ENCODE results near the gene PIEZO1. TPM values are rescaled to one million over a fixed set of nuclear protein-coding genes. Genes with fewer than 3 reads are reported as not detected.

The PIEZO1 gene
- total and polyA plus RNA-seq, 2 experiments from 2014 or later = 30.4 to 70.1 TPM

DNA sequence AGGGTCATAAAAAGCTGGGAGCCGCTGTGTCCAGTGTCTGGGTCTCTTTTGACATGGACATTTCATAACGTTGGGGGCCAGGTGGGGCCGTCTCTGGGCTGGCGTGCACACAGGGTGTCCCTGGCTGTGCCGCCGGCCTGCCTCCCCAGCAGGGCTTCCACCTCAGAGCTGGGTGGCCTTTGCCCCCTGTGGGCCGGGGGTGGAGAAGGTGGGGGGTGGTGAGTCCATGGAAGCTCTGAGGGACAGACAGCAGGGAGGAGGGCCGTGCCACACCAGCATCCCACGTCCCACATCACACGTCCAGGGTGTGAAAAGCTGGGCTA, 97.8 kb downstream of the PIEZO1 start (continued):
- no peak for TF ChIP-seq STAT1 (IDR thresholded peaks at IDR 0.05; ENCODE audit: unreplicated experiment)
- no peak for TF ChIP-seq ZNF331 (CRISPR knock-in tag; IDR thresholded peaks at IDR 0.05; ENCODE audit: low read depth)
- TF ChIP-seq, protein P1, sequence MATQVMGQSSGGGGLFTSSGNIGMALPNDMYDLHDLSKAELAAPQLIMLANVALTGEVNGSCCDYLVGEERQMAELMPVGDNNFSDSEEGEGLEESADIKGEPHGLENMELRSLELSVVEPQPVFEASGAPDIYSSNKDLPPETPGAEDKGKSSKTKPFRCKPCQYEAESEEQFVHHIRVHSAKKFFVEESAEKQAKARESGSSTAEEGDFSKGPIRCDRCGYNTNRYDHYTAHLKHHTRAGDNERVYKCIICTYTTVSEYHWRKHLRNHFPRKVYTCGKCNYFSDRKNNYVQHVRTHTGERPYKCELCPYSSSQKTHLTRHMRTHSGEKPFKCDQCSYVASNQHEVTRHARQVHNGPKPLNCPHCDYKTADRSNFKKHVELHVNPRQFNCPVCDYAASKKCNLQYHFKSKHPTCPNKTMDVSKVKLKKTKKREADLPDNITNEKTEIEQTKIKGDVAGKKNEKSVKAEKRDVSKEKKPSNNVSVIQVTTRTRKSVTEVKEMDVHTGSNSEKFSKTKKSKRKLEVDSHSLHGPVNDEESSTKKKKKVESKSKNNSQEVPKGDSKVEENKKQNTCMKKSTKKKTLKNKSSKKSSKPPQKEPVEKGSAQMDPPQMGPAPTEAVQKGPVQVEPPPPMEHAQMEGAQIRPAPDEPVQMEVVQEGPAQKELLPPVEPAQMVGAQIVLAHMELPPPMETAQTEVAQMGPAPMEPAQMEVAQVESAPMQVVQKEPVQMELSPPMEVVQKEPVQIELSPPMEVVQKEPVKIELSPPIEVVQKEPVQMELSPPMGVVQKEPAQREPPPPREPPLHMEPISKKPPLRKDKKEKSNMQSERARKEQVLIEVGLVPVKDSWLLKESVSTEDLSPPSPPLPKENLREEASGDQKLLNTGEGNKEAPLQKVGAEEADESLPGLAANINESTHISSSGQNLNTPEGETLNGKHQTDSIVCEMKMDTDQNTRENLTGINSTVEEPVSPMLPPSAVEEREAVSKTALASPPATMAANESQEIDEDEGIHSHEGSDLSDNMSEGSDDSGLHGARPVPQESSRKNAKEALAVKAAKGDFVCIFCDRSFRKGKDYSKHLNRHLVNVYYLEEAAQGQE (IDR thresholded peaks at IDR 0.05; ENCODE audit: unreplicated experiment) = no peak
- TF ChIP-seq JUNB (IDR thresholded peaks at IDR 0.05; ENCODE audit: unreplicated experiment) = no peak
- TF ChIP-seq, protein P2, sequence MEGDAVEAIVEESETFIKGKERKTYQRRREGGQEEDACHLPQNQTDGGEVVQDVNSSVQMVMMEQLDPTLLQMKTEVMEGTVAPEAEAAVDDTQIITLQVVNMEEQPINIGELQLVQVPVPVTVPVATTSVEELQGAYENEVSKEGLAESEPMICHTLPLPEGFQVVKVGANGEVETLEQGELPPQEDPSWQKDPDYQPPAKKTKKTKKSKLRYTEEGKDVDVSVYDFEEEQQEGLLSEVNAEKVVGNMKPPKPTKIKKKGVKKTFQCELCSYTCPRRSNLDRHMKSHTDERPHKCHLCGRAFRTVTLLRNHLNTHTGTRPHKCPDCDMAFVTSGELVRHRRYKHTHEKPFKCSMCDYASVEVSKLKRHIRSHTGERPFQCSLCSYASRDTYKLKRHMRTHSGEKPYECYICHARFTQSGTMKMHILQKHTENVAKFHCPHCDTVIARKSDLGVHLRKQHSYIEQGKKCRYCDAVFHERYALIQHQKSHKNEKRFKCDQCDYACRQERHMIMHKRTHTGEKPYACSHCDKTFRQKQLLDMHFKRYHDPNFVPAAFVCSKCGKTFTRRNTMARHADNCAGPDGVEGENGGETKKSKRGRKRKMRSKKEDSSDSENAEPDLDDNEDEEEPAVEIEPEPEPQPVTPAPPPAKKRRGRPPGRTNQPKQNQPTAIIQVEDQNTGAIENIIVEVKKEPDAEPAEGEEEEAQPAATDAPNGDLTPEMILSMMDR (conservative IDR thresholded peaks at IDR 0.05; ENCODE audit: low read depth in 2 of 2) = no peak
- no peak for TF ChIP-seq EZH2phosphoT487 (IDR thresholded peaks at IDR 0.05; ENCODE audit: unreplicated experiment)
- no peak for TF ChIP-seq ZNF114 (CRISPR knock-in tag; IDR thresholded peaks at IDR 0.05)

DNA sequence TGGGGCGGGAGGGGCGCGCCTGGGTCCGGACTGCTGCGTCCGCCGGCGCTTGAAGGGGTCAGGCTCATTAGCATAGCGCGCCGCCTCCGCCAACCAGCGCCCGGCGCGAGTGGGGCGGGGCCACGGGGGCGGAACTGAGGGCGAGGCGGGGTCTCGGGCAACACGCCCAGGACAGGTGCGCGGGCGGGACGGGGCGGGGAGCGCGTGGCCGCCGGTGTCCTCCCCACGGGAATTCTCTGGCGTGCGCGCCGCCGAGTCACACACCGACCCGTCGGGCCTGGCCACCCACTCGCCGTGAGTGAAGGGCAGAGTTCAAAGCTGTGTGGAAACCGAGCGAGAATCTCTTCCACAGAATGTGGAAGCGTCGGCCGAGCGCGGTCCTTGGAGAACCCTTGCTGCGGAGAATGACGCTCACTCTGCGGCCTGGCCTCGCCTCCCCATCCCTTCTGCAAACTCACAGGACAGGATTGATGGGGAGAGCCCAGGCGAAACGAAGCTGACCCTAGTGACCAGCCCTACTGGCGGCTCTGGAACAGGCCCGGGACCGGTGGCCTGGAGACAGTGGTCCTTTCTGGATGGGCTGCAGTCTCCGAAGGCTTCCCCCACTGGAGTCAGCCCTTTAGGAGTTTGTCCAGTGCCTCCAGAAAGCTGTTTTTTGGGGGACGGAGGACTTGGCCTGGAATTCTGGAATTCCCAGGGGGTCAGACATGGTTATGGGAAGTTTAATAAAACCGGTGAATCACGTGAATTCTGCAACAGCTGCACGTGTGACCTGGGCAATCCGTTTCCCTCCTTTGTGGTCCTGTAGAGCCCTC, 98.4 kb downstream of the PIEZO1 start, which contains the start of gene SNAI3:
Gene SNAI3, minus strand, starts transcription at position 69 of the 815 bp plus-strand sequence. CDS start 101 bp downstream, outside the sequence.
- H4K20me1 ChIP-seq (replicated peaks; ENCODE audit: insufficient read depth) = 0 out of 2 replicates have a peak, but pooled peaks cover 3% of the 10 kb centered on the region
- Mint-ChIP-seq H3K36me3 (ENCODE audit: low read depth) (no peaks in the 10 kb centered on the region), H3K27ac (no peak within 1 kb of the TSS), H3K4me3 (peak within 1 kb of the TSS; percentile 74), H3K4me1 (peaks cover 15% of the 10 kb centered on the region), H3K27me3 (ENCODE audit: insufficient read depth, low read depth, poor library complexity) (peaks cover 35% of the 10 kb centered on the region), H3K9me3 (no peaks in the 10 kb centered on the region)
- TF ChIP-seq, protein P3, sequence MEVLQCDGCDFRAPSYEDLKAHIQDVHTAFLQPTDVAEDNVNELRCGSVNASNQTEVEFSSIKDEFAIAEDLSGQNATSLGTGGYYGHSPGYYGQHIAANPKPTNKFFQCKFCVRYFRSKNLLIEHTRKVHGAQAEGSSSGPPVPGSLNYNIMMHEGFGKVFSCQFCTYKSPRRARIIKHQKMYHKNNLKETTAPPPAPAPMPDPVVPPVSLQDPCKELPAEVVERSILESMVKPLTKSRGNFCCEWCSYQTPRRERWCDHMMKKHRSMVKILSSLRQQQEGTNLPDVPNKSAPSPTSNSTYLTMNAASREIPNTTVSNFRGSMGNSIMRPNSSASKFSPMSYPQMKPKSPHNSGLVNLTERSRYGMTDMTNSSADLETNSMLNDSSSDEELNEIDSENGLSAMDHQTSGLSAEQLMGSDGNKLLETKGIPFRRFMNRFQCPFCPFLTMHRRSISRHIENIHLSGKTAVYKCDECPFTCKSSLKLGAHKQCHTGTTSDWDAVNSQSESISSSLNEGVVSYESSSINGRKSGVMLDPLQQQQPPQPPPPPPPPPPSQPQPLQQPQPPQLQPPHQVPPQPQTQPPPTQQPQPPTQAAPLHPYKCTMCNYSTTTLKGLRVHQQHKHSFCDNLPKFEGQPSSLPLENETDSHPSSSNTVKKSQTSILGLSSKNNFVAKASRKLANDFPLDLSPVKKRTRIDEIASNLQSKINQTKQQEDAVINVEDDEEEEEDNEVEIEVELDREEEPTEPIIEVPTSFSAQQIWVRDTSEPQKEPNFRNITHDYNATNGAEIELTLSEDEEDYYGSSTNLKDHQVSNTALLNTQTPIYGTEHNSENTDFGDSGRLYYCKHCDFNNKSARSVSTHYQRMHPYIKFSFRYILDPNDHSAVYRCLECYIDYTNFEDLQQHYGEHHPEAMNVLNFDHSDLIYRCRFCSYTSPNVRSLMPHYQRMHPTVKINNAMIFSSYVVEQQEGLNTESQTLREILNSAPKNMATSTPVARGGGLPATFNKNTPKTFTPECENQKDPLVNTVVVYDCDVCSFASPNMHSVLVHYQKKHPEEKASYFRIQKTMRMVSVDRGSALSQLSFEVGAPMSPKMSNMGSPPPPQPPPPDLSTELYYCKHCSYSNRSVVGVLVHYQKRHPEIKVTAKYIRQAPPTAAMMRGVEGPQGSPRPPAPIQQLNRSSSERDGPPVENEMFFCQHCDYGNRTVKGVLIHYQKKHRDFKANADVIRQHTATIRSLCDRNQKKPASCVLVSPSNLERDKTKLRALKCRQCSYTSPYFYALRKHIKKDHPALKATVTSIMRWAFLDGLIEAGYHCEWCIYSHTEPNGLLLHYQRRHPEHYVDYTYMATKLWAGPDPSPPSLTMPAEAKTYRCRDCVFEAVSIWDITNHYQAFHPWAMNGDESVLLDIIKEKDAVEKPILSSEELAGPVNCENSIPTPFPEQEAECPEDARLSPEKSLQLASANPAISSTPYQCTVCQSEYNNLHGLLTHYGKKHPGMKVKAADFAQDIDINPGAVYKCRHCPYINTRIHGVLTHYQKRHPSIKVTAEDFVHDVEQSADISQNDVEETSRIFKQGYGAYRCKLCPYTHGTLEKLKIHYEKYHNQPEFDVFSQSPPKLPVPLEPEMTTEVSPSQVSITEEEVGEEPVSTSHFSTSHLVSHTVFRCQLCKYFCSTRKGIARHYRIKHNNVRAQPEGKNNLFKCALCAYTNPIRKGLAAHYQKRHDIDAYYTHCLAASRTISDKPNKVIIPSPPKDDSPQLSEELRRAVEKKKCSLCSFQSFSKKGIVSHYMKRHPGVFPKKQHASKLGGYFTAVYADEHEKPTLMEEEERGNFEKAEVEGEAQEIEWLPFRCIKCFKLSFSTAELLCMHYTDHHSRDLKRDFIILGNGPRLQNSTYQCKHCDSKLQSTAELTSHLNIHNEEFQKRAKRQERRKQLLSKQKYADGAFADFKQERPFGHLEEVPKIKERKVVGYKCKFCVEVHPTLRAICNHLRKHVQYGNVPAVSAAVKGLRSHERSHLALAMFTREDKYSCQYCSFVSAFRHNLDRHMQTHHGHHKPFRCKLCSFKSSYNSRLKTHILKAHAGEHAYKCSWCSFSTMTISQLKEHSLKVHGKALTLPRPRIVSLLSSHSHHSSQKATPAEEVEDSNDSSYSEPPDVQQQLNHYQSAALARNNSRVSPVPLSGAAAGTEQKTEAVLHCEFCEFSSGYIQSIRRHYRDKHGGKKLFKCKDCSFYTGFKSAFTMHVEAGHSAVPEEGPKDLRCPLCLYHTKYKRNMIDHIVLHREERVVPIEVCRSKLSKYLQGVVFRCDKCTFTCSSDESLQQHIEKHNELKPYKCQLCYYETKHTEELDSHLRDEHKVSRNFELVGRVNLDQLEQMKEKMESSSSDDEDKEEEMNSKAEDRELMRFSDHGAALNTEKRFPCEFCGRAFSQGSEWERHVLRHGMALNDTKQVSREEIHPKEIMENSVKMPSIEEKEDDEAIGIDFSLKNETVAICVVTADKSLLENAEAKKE (CRISPR knock-in tag; IDR thresholded peaks at IDR 0.05) = no peak
- peak; percentile 62 for TF ChIP-seq POLR2AphosphoS5 (IDR thresholded peaks at IDR 0.05; ENCODE audit: low read depth)
- DNase-seq (ENCODE audit: low spot score) = peak; percentile 96
- peak within 1 kb of the TSS; percentile 96 for H3K4me3 ChIP-seq
- H2AFZ ChIP-seq = peak within 1 kb of the TSS; percentile 94
- 0 out of 2 replicates have a peak, but pooled peaks cover 6% of the 10 kb centered on the region for H3F3A ChIP-seq (replicated peaks; ENCODE audit: low read depth)
- no peak within 1 kb of the TSS for H3K27ac ChIP-seq (ENCODE audit: low read depth)
- H3K79me2 ChIP-seq (replicated peaks; ENCODE audit: insufficient read depth) = peaks cover 4% of the 10 kb centered on the region
- peaks cover 9% of the 10 kb centered on the region for H3K4me1 ChIP-seq (ENCODE audit: insufficient read depth)
- ATAC-seq = peak; percentile 85
- H3K36me3 ChIP-seq (ENCODE audit: insufficient read depth) = no peaks in the 10 kb centered on the region
- no peaks in the 10 kb centered on the region for H3K9me2 ChIP-seq (ENCODE audit: insufficient read depth)
- H3K4me2 ChIP-seq = peak within 1 kb of the TSS; percentile 97
- peaks cover 10% of the 10 kb centered on the region for H3K27me3 ChIP-seq (ENCODE audit: insufficient read depth)

Measured in GM23338 (cell line).